Left lung (tissue), 10 donors: ENCODE data around the gene AEBP1. TPM values are rescaled to one million over a fixed set of nuclear protein-coding genes. Genes with fewer than 3 reads are reported as not detected.

Experiments
- ATAC-seq: fragments of 200-7000 bp; cut with Tn5 transposase; one replicate; pipeline ENCODE4 v1.9.1; 2020; ENCODE audit warnings: moderate library complexity
- DNase-seq, 4 donors: peaks; one replicate each; pipeline ENCODE4 v3.0.0-alpha.2; 2013 to 2020
- H3K27ac ChIP-seq, 2 donors: fragments of 200-600 bp; sonication (generic) in 1 of 2; one replicate each; pipeline versions ENCODE4 v1.5.0 to v1.8.0; 2020 to 2021
- H3K27me3 ChIP-seq, 2 donors: fragments of 200-600 bp; sonication (generic) in 1 of 2; one replicate each; pipeline versions ENCODE4 v1.5.0 to v1.8.0; 2020 to 2021
- H3K36me3 ChIP-seq, 2 donors: fragments of 200-600 bp; sonication (generic) in 1 of 2; one replicate each; pipeline versions ENCODE4 v1.5.0 to v1.8.0; 2020 to 2021
- H3K4me1 ChIP-seq, 2 donors: fragments of 200-600 bp; one replicate each; pipeline ENCODE4 v1.8.0; 2021
- H3K4me3 ChIP-seq, 2 donors: fragments of 200-600 bp; sonication (generic) in 1 of 2; one replicate each; pipeline versions ENCODE4 v1.5.0 to v1.8.0; 2020 to 2021; ENCODE audit warnings: mild to moderate bottlenecking in 1 of 2
- H3K9me3 ChIP-seq, 2 donors: fragments of 200-600 bp; sonication (generic) in 1 of 2; one replicate each; pipeline versions ENCODE4 v1.5.0 to v1.8.0; 2020 to 2021
- intact Hi-C, 2 donors: fragments of 100-400 bp; cut with DNase I; formaldehyde crosslinking; loops; one replicate each; pipeline versions ENCODE4 v1.11.2 to v1.14.2; 2022
- polyA plus RNA-seq, 6 donors: library from polyadenylated mRNA; unstranded; fragments of 120-200 nt; gene quantifications; one replicate each; pipeline ENCODE4 v1.2.1, GENCODE V29; 2013; ENCODE audit not compliant: insufficient read length in 6 of 6
- total RNA-seq, 2 donors: library from RNA; stranded (reverse); fragmentation: NEBNext Ultra II Directional; extraction: Animal tissue kit (Norgen Biotek cat#: 25700); gene quantifications; one replicate each; pipeline ENCODE4 v1.2.1, GENCODE V29; 2021
- TF ChIP-seq, protein P1 (sequence below), 2 donors: fragments of 200-600 bp; sonication (generic) in 1 of 2; IDR thresholded peaks; one replicate each; pipeline versions ENCODE4 v1.5.0 to v1.8.0; 2021; ENCODE audit warnings: antibody characterized with exemption in 2 of 2
- donor health status: DM: no; HTN: yes; CAD: no.
- donor health status: DM: no; HTN: no; CAD: no.

AEBP1 gene
- total and polyA plus RNA-seq, 8 donors: 53.6 to 195 (median 64.7) TPM

DNA sequence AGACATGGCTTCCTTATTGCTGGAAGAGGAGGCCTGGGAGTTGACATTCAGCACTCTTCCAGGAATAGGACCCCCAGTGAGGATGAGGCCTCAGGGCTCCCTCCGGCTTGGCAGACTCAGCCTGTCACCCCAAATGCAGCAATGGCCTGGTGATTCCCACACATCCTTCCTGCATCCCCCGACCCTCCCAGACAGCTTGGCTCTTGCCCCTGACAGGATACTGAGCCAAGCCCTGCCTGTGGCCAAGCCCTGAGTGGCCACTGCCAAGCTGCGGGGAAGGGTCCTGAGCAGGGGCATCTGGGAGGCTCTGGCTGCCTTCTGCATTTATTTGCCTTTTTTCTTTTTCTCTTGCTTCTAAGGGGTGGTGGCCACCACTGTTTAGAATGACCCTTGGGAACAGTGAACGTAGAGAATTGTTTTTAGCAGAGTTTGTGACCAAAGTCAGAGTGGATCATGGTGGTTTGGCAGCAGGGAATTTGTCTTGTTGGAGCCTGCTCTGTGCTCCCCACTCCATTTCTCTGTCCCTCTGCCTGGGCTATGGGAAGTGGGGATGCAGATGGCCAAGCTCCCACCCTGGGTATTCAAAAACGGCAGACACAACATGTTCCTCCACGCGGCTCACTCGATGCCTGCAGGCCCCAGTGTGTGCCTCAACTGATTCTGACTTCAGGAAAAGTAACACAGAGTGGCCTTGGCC, 43.0 kb upstream of the AEBP1 start:
- Histone ChIP-seq H3K27me3 (no peaks in the 10 kb centered on the region), H3K9me3 (no peaks in the 10 kb centered on the region), H3K4me3 (no peak overlapping the region), H3K4me1 (peaks cover 0 to 9% of the 10 kb centered on the region in 2 donors), H3K36me3 (peaks cover 0 to 70% of the 10 kb centered on the region in 2 donors), H3K27ac (no peak overlapping the region)
- DNase-seq (peak in 2 of 4 donors; percentile 13 to 37), ATAC-seq (no peak)
- TF ChIP-seq, protein P1, sequence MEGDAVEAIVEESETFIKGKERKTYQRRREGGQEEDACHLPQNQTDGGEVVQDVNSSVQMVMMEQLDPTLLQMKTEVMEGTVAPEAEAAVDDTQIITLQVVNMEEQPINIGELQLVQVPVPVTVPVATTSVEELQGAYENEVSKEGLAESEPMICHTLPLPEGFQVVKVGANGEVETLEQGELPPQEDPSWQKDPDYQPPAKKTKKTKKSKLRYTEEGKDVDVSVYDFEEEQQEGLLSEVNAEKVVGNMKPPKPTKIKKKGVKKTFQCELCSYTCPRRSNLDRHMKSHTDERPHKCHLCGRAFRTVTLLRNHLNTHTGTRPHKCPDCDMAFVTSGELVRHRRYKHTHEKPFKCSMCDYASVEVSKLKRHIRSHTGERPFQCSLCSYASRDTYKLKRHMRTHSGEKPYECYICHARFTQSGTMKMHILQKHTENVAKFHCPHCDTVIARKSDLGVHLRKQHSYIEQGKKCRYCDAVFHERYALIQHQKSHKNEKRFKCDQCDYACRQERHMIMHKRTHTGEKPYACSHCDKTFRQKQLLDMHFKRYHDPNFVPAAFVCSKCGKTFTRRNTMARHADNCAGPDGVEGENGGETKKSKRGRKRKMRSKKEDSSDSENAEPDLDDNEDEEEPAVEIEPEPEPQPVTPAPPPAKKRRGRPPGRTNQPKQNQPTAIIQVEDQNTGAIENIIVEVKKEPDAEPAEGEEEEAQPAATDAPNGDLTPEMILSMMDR (IDR thresholded peaks at IDR 0.05): no peak
- intact Hi-C loops: no loop called here

DNA sequence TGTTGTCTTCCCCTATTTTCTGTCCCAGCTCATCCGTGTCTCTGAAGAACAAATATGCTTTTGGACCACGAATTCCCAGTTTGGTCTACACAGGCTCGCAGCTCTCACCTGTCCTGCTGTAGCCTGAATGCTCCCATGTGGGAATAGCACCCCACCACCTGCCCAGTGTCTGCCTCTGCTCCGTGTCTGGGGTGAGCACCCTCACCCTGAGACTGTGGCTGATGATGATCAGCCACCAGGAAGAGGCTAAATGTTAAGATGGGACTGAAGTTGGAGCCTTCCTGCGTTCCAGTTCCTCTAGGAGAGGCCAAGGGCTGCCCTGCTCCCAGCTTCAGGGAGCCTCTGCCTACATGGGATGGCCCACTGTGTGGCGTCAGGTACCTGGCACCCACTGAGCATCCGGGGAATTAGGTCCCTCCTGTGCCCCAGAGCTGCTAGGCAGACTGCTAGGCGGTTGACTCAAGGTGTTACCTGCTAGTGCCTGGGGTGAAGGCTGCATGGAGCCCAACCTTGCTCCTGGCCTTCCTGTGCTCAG, 42.4 kb upstream of the AEBP1 start:
- TF ChIP-seq, protein P1 (IDR thresholded peaks at IDR 0.05): no peak
- H3K9me3 ChIP-seq: no peaks in the 10 kb centered on the region
- no peaks in the 10 kb centered on the region for H3K27me3 ChIP-seq
- H3K27ac ChIP-seq: no peak overlapping the region
- ATAC-seq (no peak), DNase-seq (peak in 1 of 4 donors; percentile 44)
- H3K4me3 ChIP-seq: no peak overlapping the region
- intact Hi-C loops: no loop called here
- peaks cover 0 to 64% of the 10 kb centered on the region in 2 donors for H3K36me3 ChIP-seq
- peaks cover 0 to 12% of the 10 kb centered on the region in 2 donors for H3K4me1 ChIP-seq

DNA sequence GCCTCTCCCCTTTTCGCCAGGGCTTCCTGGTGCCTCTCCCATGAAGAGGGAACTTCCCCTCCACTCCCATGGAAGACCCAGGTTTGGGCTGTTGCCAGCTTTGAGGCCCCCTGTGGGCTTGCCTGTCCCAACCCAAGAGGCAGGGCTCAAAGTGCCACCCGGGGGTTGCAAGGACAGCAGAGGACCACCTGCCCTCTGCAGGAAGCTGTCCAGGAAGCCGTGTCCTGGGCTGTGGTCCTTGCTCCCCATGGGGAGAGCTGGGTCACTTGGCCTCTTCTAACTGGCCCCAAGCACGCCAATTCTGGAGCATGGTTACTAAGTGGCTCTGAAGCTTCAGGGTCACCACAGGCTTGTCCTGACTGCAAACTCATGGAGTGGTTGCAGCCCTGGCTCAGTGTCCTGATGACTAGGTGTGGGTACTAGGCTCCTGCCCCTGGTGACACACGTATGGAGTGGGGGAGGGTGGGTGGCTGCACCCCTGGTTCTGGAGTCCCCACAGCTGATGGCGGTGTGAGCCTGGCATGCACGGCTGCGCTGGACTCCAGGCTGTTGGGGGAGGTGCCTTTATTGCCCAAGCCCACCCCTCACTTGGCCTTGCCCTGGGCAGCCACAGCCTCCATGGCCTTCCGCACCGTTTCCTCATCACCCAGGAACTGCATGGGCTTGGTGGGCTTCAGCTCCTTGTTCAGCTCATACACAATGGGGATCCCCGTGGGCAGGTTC, 41.8 kb upstream of the AEBP1 start:
- Histone ChIP-seq H3K27me3 (no peaks in the 10 kb centered on the region), H3K4me3 (no peak overlapping the region), H3K9me3 (no peaks in the 10 kb centered on the region), H3K36me3 (peaks cover 0 to 57% of the 10 kb centered on the region in 2 donors), H3K27ac (no peak overlapping the region), H3K4me1 (peaks cover 0 to 12% of the 10 kb centered on the region in 2 donors)
- ATAC-seq (no peak), DNase-seq (peak in 2 of 4 donors; percentile 32 to 60)
- intact Hi-C loops: no loop called here
- TF ChIP-seq, protein P1 (IDR thresholded peaks at IDR 0.05): no peak

DNA sequence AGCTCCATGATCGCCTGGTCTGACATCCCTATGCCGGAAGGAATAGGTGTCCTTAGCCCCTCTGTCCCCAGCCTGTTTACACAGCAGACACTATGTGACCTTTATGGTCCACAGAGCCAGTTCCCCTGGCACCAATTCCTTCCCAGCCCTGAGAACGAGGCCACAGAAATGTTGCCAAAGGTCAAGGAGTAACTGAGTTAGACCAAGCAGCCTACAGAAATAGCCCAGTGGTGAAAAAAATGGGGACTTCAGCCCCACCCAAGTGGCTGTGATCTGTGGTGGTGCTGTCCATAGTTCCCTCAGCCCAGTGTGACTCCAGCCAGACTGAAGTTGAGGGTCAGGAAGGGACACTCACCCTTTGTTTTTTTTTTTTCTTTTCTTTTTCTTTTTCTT, 41.2 kb upstream of the AEBP1 start:
- DNase-seq (peak in 2 of 4 donors; percentile 4 to 6), ATAC-seq (no peak)
- H3K4me3 ChIP-seq: no peak overlapping the region
- peaks cover 0 to 52% of the 10 kb centered on the region in 2 donors for H3K36me3 ChIP-seq
- no peak overlapping the region for H3K27ac ChIP-seq
- TF ChIP-seq, protein P1 (IDR thresholded peaks at IDR 0.05): no peak
- H3K27me3 ChIP-seq: no peaks in the 10 kb centered on the region
- no peaks in the 10 kb centered on the region for H3K9me3 ChIP-seq
- peaks cover 0 to 12% of the 10 kb centered on the region in 2 donors for H3K4me1 ChIP-seq
- intact Hi-C loops: no loop called here

DNA sequence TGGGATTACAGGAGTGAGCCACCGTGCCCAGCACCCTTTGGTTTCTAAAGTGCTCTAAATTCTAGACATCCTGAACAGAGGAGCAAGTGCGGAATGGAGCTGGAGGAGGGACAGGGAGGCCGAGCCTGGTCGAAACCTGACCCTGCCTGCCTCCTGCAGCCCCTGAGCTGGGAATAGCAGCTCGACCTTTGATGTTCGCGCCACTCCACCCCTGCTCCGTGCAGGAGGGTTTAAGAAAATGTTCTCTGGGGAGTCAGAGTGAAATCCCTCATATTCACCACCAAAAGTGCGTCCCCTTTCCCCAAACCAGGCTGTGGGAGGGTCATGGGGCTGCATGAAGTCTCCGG, 40.6 kb upstream of the AEBP1 start:
- H3K36me3 ChIP-seq: peaks cover 0 to 46% of the 10 kb centered on the region in 2 donors
- DNase-seq (peak in 2 of 4 donors; percentile 28 to 39), ATAC-seq (no peak)
- H3K4me3 ChIP-seq: no peak overlapping the region
- H3K27me3 ChIP-seq: no peaks in the 10 kb centered on the region
- no peaks in the 10 kb centered on the region for H3K9me3 ChIP-seq
- no peak overlapping the region for H3K27ac ChIP-seq
- peaks cover 0 to 12% of the 10 kb centered on the region in 2 donors for H3K4me1 ChIP-seq
- intact Hi-C loops: no loop called here
- TF ChIP-seq, protein P1 (IDR thresholded peaks at IDR 0.05): no peak
